ENCODE measurements around the gene PALLD. TPM values are rescaled to one million over a fixed set of nuclear protein-coding genes. Genes with fewer than 3 reads are reported as not detected.

The PALLD gene
- total RNA-seq, 1 donor from 2014 or later: 121 TPM

- peak; percentile 78 for DNase-seq
These were observed 335.3 kb downstream of the PALLD start for GRCh38 chr4:168831919-168832762.

- peak; percentile 21 for DNase-seq
These were observed 336.1 kb downstream of the PALLD start for GRCh38 chr4:168832763-168833575.

DNA sequence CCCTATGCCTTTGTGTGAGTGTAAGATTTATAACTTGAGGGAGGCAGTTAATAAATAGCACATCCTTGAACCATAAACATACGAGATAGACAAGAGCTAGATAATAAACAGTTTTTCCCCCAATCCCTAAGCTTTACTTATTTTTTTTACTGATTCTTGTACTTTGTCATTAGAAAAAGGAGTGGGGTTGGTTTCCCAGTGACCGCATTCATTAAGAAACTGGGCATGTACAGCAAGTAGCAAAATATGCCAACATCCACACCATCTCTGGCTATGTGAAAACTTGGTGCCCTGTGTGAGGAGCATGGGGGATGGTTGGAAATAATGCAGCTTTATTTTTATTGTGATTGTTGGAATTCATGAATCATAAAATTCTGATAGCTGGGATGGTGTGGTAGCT lies 337.0 kb downstream of the PALLD start:
- no peak for DNase-seq

DNA sequence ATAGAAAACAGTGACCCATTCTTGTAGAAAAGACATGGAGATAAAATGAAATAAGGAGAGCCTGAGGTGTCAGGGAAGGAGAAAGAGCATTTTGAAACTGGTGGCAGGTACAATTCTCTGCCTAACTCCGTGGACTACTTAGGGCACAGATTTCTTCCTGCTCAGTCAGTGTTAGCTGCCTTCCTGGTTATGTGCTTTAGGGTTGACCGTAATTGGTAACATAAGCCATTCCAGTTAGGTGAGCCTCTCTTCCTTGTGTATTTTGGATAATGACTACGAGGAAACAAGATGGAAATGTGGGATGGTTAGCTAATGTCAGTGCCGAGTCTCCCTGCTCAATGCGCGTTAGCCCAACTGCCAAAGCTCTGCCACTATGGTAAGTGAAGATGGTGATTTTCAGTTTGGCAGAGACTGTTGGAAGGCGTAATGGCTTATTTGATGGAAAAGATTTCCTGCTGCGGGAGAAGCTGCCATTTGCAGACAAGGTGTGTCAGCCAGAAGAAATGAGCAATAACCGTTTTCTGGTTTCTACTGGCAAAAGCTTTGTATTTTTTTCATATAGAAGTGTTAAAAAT lies 339.1 kb downstream of the PALLD start:
- no peak for DNase-seq

DNA sequence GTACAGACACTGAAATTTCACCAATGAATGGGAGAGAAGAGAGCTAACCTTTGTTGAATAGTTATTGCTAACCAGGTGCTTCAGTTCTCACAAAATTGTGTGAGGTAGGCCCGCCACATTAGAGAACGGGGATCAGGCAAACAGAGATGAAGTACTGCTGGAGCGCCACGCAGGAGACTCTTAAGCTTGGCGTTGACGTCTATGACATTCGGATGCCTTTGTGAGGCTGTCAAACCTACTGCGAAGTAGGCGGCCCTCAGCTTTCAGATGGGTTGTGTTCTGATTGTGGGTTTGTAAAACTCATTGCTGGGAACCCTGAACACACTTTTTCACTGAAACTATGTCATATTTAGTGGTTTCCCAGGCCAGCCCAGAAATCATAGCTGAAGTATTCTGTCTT lies 339.6 kb downstream of the PALLD start:
- DNase-seq: no peak

DNA sequence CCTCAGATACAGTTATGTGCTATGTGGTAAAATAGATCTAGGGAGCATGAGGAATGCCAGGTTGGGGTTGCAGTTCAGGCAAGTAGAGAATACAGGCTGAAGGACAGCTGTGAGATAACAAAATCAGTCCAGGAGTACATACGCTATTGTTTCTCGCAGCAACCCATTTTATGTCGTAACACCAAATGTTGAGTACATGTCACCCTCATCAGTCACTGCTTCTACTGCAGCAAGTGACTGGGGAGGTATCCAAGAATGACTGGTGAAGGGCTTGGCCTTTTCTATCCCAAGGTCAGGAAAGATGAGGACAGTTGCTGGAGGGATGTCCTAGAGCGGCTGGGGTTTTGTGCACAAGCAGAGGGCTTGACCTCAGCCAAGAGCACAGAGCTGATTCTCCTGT lies 341.1 kb downstream of the PALLD start:
- no peak for DNase-seq

- DNase-seq: peak; percentile 26
These were observed 343.0 kb downstream of the PALLD start for GRCh38 chr4:168839758-168840391.

DNA sequence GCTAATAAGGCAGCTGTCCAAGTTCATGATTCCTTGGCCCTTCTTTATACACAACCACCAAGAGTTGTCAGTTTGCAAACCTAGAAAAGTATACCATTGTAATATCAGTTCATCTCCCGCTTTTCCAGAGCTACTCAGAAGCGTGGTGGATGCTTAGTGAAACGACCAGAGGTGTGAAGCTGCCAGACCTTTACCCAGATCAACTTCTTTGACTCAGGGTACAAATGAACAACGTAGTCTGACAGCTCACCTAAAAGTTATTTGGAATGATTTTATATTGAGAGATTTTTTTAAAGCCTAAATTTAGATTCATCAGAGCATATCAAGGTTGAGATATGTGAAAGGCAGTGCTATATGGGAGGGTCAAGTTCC lies 343.5 kb downstream of the PALLD start:
- no peak for DNase-seq

- no peak for DNase-seq
These were observed 344.3 kb downstream of the PALLD start for GRCh38 chr4:168841000-168841671.

- DNase-seq: no peak
These were observed 344.8 kb downstream of the PALLD start for GRCh38 chr4:168841672-168842019.

- DNase-seq: no peak
These were observed 345.3 kb downstream of the PALLD start for GRCh38 chr4:168842186-168842585.

DNA sequence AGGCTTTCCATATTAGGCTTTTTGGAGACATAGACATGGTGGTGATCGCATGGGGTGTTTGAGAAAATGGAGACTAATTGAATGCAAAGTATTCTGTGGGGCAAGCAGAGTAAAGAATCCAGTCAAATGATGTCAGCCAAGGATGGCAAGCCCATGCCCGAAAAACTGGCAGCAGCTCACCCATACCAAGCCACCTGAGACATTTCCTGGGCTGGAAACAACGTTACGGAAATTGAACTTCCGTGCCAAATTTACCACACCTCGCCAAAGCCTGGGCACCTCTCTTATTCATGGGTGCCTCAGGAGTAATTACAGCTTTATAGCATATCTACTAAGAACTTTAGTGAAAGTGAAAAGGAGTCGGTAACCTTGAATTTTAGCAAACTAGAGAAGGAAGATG lies 346.8 kb downstream of the PALLD start:
- DNase-seq: no peak

DNA sequence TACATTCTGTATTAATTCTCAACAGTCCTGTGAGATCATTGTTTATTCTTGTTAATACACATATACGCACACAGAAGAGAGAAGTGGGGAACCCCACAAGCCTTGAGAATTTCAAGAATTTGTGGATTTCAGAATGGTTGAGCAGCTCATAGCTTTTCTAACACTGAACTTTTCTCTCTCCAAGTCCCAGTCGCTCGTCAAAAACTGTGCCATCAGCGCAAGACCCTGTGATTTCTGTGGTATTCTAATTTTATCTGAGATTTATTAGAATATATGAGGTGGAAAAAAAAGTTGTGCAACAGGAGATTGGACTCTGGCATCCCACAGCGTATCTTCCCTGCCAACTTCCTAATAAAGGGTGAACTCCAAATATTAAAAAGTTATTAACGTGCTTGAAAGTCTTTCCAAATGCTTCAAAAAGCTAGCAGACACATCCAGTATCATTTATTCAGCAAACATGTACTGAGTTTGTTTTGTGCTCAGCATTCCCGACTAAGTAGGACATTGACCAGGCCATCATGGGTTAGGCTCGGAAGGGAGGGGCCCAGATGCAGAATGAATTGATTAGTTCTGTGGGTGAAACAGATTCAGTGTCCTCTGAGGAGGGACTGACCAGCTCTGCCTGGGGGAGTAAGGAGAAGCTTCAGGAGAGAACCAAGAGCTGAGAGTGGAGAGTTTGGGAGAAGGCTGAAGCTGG lies 347.6 kb downstream of the PALLD start:
- DNase-seq: peak; percentile 38

DNA sequence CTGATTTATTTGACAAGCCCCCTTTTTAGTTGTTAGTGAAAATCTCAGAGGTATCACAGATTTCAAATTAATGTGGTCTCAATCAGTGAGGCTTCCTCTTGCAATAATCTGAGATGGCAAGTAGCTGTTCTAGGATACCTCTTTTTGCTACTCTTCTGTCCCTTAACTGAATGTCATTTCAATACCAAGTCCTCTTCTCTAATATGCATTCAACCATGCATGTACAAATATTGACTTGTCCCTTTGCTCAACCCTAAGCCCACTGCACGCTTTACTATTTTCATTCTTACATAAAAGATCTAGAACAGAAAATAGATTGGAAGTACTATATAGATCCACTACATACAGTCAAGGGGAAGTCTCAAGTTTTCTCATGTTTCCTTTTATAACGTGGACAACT lies 349.0 kb downstream of the PALLD start:
- no peak for DNase-seq

DNA sequence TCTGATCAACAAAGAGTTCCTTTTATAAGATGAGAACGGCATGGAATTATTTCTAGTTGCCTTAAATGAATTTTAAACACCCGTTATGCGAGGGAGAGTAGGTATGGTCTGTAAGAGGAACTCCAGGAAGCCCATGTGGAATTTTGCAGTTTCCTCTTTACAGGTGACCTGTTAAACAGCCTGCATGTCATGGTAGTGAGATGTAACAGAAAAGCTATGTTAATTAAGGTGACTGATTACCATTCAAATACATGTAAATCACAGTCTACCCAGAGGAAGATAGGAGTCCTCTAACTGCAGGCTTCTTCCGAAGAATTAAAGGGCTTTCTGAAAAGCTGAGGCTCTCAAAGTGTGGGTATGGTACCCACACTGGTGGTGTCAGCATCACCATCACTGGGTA lies 349.6 kb downstream of the PALLD start:
- no peak for DNase-seq

DNA sequence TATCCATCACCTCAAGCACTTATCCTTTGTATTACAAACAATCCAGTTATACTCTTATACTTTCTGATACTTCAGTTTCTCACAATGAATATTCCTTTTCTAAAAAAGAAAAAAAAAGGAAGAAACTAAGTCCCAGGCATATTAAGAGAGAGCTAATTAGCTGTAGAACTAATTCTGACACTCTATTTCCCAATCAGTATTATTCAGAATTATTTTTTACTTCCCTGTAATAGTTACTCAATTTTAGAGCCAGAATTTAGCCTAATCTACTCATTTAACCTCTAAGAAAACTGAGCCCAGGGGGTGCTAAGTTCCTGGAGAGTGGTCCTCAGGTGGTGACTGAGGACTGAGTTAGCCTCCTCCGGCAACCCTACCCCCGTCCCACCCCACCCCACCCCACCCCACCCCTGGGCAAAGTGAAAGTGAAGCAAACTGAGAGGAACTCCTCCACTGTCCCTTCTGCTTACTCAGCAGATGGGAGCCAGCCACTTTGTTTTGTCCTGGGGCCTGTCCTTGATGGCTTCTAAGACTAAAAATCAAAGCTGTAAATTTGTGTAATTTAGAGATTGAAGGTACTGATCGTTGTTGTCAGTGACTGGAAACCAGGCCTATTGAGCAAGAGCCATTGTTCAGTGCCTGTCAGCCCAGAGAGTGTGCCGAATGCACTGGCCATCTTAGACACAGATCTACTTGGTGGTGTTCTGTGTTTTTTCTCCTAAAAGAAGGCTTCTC lies 351.1 kb downstream of the PALLD start:
- no peak for DNase-seq

DNA sequence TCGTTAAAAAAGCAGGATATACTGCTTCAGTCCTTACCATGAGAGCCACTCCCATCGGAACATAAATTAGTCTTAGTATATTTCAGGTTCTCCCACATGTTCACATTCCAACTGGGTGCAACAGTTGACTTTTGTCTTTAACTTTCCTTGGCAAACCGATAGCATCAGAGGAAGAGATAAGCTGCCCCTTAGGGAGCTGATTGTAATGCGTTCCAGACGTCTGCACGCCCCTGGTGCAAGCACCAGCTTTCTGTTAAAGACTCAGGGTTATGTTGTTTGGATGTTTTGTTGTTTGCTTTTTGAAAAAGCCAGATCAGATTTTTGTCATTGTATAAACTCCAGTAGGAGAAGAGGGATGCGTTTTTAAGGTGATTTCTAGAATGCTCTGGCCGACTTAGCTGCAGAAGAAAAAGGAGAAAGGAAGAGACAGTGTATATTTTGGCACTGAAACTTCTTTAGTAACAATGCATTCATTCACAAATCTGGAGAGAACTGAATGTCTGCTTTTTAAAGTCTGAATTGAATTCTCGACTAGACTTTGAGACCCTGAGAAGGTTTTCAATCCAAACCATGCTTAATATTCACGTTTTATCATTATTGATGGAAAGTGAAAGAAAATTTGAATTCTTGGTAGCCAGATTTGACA lies 352.3 kb downstream of the PALLD start:
- peak; percentile 59 for DNase-seq

DNA sequence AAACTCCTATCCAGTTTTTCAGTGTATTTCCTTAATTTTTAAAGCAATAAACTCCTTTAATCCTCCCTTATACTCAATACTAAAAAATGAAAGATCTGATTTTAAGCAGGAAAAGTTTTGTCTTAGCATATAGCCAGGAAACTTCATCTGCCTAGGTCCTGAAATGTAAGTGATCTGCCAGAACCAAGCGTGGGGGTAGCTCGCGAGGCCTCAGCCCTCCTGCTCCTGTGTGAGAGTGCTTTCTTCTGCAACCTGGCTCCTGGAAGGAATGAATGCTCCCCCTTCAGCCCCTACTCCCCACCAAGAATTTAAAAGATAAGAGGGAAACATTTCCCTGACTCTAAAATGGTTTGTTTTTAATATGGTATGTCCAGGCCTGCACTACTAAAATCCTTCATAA lies 353.1 kb downstream of the PALLD start:
- DNase-seq: no peak

- DNase-seq: no peak
These were observed 355.5 kb downstream of the PALLD start for GRCh38 chr4:168852387-168852786.

GRCh38 chr4:168852933-168853713 lies 356.3 kb downstream of the PALLD start:
- no peak for DNase-seq

All from skin of body (tissue), 2 donors.